B cell (primary cell): Measurements from ENCODE around the gene AHDC1. TPM values are rescaled to one million over a fixed set of nuclear protein-coding genes. Genes with fewer than 3 reads are reported as not detected.
"Not testable (repeated sequence)": the region's sequence is repeated elsewhere in the genome, so short reads cannot be mapped to it uniquely, and the experiment has no call there.

Experiments
- ATAC-seq: fragments of 200-7000 bp; cut with Tn5 transposase; one replicate; pipeline ENCODE4 v1.10.0; 2021; ENCODE audit warnings: low read depth, mild to moderate bottlenecking, moderate number of reproducible peaks, moderate library complexity
- CTCF ChIA-PET: fragments of 350-600 bp; sonication (Branson Sonifier 250); formaldehyde crosslinking; loops from one replicate; lab custom pipeline; 2021; ENCODE audit warnings: antibody characterized with exemption, inconsistent platforms; lab: Charles Lee
- POLR2A ChIA-PET: fragments of 350-600 bp; sonication (Branson Sonifier 250); formaldehyde crosslinking; loops from one replicate; lab custom pipeline; 2021; ENCODE audit warnings: antibody characterized with exemption; lab: Charles Lee
- DNase-seq: peaks from one replicate; pipeline ENCODE4 v3.0.0; 2013
- H2AFZ ChIP-seq: 2 replicates; pipeline ENCODE4 v1.6.1; 2012; ENCODE audit warnings: mild to moderate bottlenecking, low read depth, low read length; ENCODE audit not compliant: insufficient read depth, poor library complexity, severe bottlenecking
- H3K27ac ChIP-seq, 2 donors: 1 replicate in 1 of 2; 2 replicates in 1 of 2; pipeline ENCODE4 v1.5.1; 2012 to 2013; ENCODE audit warnings: low read length in 2 of 2, mild to moderate bottlenecking in 2 of 2, moderate library complexity in 1 of 2
- H3K27me3 ChIP-seq, 4 experiments: fragments of 200-600 bp in 1 of 4; sonication (generic) in 1 of 4; replicated peaks in 1 of 4; 1 replicate in 2 of 4; 2 replicates in 2 of 4; pipeline versions ENCODE4 v1.6.1 to v1.7.0; 2013 to 2016; ENCODE audit warnings: low read length in 3 of 4, mild to moderate bottlenecking in 2 of 4, mixed read lengths in 1 of 4, moderate library complexity in 1 of 4; ENCODE audit not compliant: insufficient read depth in 4 of 4, control insufficient read depth in 3 of 4; ENCODE audit errors: control extremely low read depth in 1 of 4
- H3K36me3 ChIP-seq, 2 experiments: replicated peaks in 1 of 2; 1 replicate in 1 of 2; 2 replicates in 1 of 2; pipeline versions ENCODE4 v1.6.1 to v1.7.1; 2013; ENCODE audit warnings: low read length in 1 of 2; ENCODE audit not compliant: insufficient read depth in 2 of 2, control insufficient read depth in 1 of 2; ENCODE audit errors: control extremely low read depth in 1 of 2, extremely low read depth in 1 of 2
- H3K4me1 ChIP-seq, 2 donors: fragments of 200-600 bp in 1 of 2; sonication (generic) in 1 of 2; 1 replicate in 1 of 2; 2 replicates in 1 of 2; pipeline versions ENCODE4 v1.5.1 to v1.6.1; 2013 to 2017; ENCODE audit warnings: low read length in 2 of 2; ENCODE audit not compliant: control insufficient read depth in 2 of 2, insufficient read depth in 2 of 2
- H3K4me2 ChIP-seq: replicated peaks from 2 replicates; pipeline ENCODE3; 2012; ENCODE audit warnings: mild to moderate bottlenecking, low read depth, low read length; ENCODE audit not compliant: poor library complexity, severe bottlenecking
- H3K4me3 ChIP-seq, 5 experiments: fragments of 200-600 bp in 1 of 5; sonication (generic) in 1 of 5; 1 replicate in 3 of 5; 2 replicates in 2 of 5; pipeline versions ENCODE4 v1.5.1 to v1.7.0; 2011 to 2016; ENCODE audit warnings: low read length in 4 of 5, mild to moderate bottlenecking in 4 of 5, low read depth in 2 of 5, control low read depth in 1 of 5, moderate library complexity in 1 of 5; ENCODE audit not compliant: insufficient read depth in 1 of 5; ENCODE audit errors: control extremely low read depth in 1 of 5, extremely low read depth in 1 of 5
- H3K79me2 ChIP-seq: fragments of 200-600 bp; sonication (generic); one replicate; pipeline ENCODE4 v1.6.0; 2016; ENCODE audit warnings: low read length; ENCODE audit not compliant: control insufficient read depth, insufficient read depth
- H3K9ac ChIP-seq: fragments of 200-600 bp; sonication (generic); 2 replicates; pipeline ENCODE4 v1.6.1; 2017; ENCODE audit warnings: mild to moderate bottlenecking, low read length, moderate library complexity
- H3K9me3 ChIP-seq, 3 donors: one replicate each; pipeline versions ENCODE4 v1.6.1 to v1.7.1; 2013; ENCODE audit warnings: low read length in 2 of 3; ENCODE audit not compliant: control insufficient read depth in 2 of 3, insufficient read depth in 1 of 3; ENCODE audit errors: control extremely low read depth in 1 of 3
- H4K20me1 ChIP-seq: 2 replicates; pipeline ENCODE4 v1.6.0; 2012; ENCODE audit warnings: mild to moderate bottlenecking, low read length; ENCODE audit not compliant: insufficient read depth, control insufficient read depth, poor library complexity, severe bottlenecking
- H3K27ac Mint-ChIP-seq: one replicate; pipeline ENCODE4 v1.8.0; 2021; ENCODE audit warnings: mixed read lengths
- H3K27me3 Mint-ChIP-seq: one replicate; pipeline ENCODE4 v1.8.0; 2021; ENCODE audit warnings: mixed read lengths
- H3K4me1 Mint-ChIP-seq: one replicate; pipeline ENCODE4 v1.8.0; 2021; ENCODE audit warnings: mixed read lengths
- H3K4me3 Mint-ChIP-seq: one replicate; pipeline ENCODE4 v1.8.0; 2021; ENCODE audit warnings: mixed read lengths
- H3K9me3 Mint-ChIP-seq: one replicate; pipeline ENCODE4 v1.8.0; 2022; ENCODE audit warnings: mixed read lengths; ENCODE audit not compliant: insufficient read depth
- EZH2 ChIP-seq: IDR thresholded peaks from 2 replicates; pipeline ENCODE4 v1.6.1; 2012; ENCODE audit warnings: borderline replicate concordance, low read depth, mild to moderate bottlenecking, moderate library complexity, low read length; ENCODE audit not compliant: insufficient read depth, poor library complexity, severe bottlenecking
- WGBS: methylation state at CpG from one replicate; pipeline ENCODE4 v1.1.5; 2013; ENCODE audit warnings: missing lambda C conversion rate; ENCODE audit not compliant: insufficient coverage; 5-methylcytosine and 5-hydroxymethylcytosine counted together
- intact Hi-C: fragments of 100-400 bp; cut with micrococcal nuclease; formaldehyde crosslinking; loops from one replicate; pipeline ENCODE4 v1.10.0; 2022
- polyA plus RNA-seq: library from polyadenylated mRNA; depleted of rRNA; stranded (reverse); fragments of >200 nt; gene quantifications from 2 replicates; pipeline ENCODE4 v1.2.3, GENCODE V29; 2012
- total RNA-seq, 2 donors: library from RNA; stranded (reverse); fragments of 120-200 nt in 1 of 2; gene quantifications; 1 replicate in 1 of 2; 2 replicates in 1 of 2; pipeline versions ENCODE4 v1.2.3 to v1.2.4, GENCODE V29; 2013 to 2022
- TF ChIP-seq, protein P1 (sequence below): fragments of 200-600 bp; IDR thresholded peaks from one replicate; pipeline ENCODE4 v1.8.0; 2022; ENCODE audit warnings: antibody characterized with exemption, mild to moderate bottlenecking

The AHDC1 gene
- total and polyA plus RNA-seq, 2 donors (not counting 1 experiment from before 2014, with no cell fraction given) = 6.2 to 32.0 TPM

- H3K4me3 ChIP-seq, H4K20me1 ChIP-seq, H3K4me3 Mint-ChIP-seq, H3K4me2 ChIP-seq, H3K27me3 ChIP-seq, H3K9ac ChIP-seq, H3K27ac Mint-ChIP-seq, H3K9me3 ChIP-seq, H3K27me3 Mint-ChIP-seq, H2AFZ ChIP-seq, DNase-seq, ATAC-seq, H3K9me3 Mint-ChIP-seq, intact Hi-C loops: not testable (repeated sequence)
- ChIA-PET CTCF (interaction anchor here (1.1 to 6.1 kb wide), 3 partner anchors 21 to 232 kb away, joined by 3 to 51 read pairs (median 7); no protein-coding TSS in a partner anchor), POLR2A (interaction anchor here (0.7 to 1.1 kb wide), 4 partner anchors 14 to 35 kb away, joined by 3 to 9 read pairs (median 4); no protein-coding TSS in a partner anchor)
- peaks cover 0 to 22% of the 10 kb centered on the region in 2 experiments for H3K36me3 ChIP-seq
- peaks cover 61% of the 10 kb centered on the region for H3K4me1 Mint-ChIP-seq
- H3K79me2 ChIP-seq = peaks cover 30% of the 10 kb centered on the region
- 95% methylated on average over 4 of the region's 4 CpGs for WGBS
- peak overlapping the region in 1 of 2 donors; percentile 75 for H3K27ac ChIP-seq
- peaks cover 94 to 100% of the 10 kb centered on the region in 2 donors for H3K4me1 ChIP-seq
Observed at GRCh38 chr1:27627733-27628132, 23.8 kb upstream of the AHDC1 start.

GRCh38 chr1:27627061-27627460 is 23.1 kb upstream of the AHDC1 start:
- H3K4me1 Mint-ChIP-seq = peaks cover 55% of the 10 kb centered on the region
- POLR2A ChIA-PET = interaction anchor here (1.0 kb wide), 1 partner anchor 15 kb away, joined by 3 read pairs; no protein-coding TSS in a partner anchor

More at GRCh38 chr1:27627061-27627460, 23.1 kb upstream of the AHDC1 start:
- H3K27me3 Mint-ChIP-seq = no peaks in the 10 kb centered on the region
- H3K79me2 ChIP-seq = peaks cover 30% of the 10 kb centered on the region
- no peaks in the 10 kb centered on the region for H3K27me3 ChIP-seq
- H3K9ac ChIP-seq = no peak overlapping the region
- peak overlapping the region; percentile 90 for H3K27ac Mint-ChIP-seq
- peak overlapping the region; percentile 57 for H3K4me3 Mint-ChIP-seq
- ATAC-seq = no peak
- WGBS = 96% methylated on average over 2 of the region's 5 CpGs
- H3K9me3 Mint-ChIP-seq = no peaks in the 10 kb centered on the region
- CTCF ChIA-PET = interaction anchor here (0.8 to 1.1 kb wide), 2 partner anchors 36 to 232 kb away, joined by 3 read pairs; no protein-coding TSS in a partner anchor
- TF ChIP-seq EZH2 = no peak
- TF ChIP-seq, protein P1, sequence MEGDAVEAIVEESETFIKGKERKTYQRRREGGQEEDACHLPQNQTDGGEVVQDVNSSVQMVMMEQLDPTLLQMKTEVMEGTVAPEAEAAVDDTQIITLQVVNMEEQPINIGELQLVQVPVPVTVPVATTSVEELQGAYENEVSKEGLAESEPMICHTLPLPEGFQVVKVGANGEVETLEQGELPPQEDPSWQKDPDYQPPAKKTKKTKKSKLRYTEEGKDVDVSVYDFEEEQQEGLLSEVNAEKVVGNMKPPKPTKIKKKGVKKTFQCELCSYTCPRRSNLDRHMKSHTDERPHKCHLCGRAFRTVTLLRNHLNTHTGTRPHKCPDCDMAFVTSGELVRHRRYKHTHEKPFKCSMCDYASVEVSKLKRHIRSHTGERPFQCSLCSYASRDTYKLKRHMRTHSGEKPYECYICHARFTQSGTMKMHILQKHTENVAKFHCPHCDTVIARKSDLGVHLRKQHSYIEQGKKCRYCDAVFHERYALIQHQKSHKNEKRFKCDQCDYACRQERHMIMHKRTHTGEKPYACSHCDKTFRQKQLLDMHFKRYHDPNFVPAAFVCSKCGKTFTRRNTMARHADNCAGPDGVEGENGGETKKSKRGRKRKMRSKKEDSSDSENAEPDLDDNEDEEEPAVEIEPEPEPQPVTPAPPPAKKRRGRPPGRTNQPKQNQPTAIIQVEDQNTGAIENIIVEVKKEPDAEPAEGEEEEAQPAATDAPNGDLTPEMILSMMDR = no peak
- H3K9me3 ChIP-seq = no peaks in the 10 kb centered on the region
- peak overlapping the region; percentile 87 to 88 for H3K27ac ChIP-seq
- intact Hi-C loops = no loop called here
- H3K4me2 ChIP-seq = peak overlapping the region; percentile 91
- H2AFZ ChIP-seq = no peak overlapping the region
- H4K20me1 ChIP-seq = peaks cover 4% of the 10 kb centered on the region
- peaks cover 0 to 24% of the 10 kb centered on the region in 2 experiments for H3K36me3 ChIP-seq
- peaks cover 87 to 99% of the 10 kb centered on the region in 2 donors for H3K4me1 ChIP-seq
- no peak for DNase-seq
- no peak overlapping the region for H3K4me3 ChIP-seq
